Neutrophil (primary cell): ENCODE data around the gene SMOC2.
"Not testable (repeated sequence)": the region's sequence is repeated elsewhere in the genome, so short reads cannot be mapped to it uniquely, and the experiment has no call there.

Source experiments
- H3K27ac ChIP-seq: fragments of 200-600 bp; sonication (generic); 2 replicates; pipeline ENCODE4 v1.5.1; 2016; ENCODE audit warnings: mild to moderate bottlenecking, moderate library complexity
- H3K27me3 ChIP-seq: fragments of 200-600 bp; sonication (generic); 2 replicates; pipeline ENCODE4 v1.6.0; 2016; ENCODE audit warnings: mild to moderate bottlenecking
- H3K36me3 ChIP-seq: fragments of 200-600 bp; sonication (generic); 2 replicates; pipeline ENCODE4 v1.5.1; 2017
- H3K4me1 ChIP-seq, 2 experiments: fragments of 200-600 bp in 1 of 2; sonication (generic) in 1 of 2; 1 replicate in 1 of 2; 2 replicates in 1 of 2; pipeline versions ENCODE4 v1.5.1 to v1.6.1; 2013 to 2016; ENCODE audit warnings: low read depth in 1 of 2, low read length in 1 of 2, mild to moderate bottlenecking in 1 of 2, moderate library complexity in 1 of 2; ENCODE audit not compliant: control insufficient read depth in 1 of 2, insufficient read depth in 1 of 2
- H3K4me3 ChIP-seq, 2 experiments: fragments of 200-600 bp in 1 of 2; sonication (generic) in 1 of 2; 1 replicate in 1 of 2; 2 replicates in 1 of 2; pipeline ENCODE4 v1.5.1; 2013 to 2016; ENCODE audit warnings: low read depth in 1 of 2, low read length in 1 of 2, mild to moderate bottlenecking in 1 of 2, moderate library complexity in 1 of 2
- H3K9me3 ChIP-seq: fragments of 200-600 bp; sonication (generic); 2 replicates; pipeline ENCODE4 v1.5.1; 2016
- TF ChIP-seq, protein P1 (sequence below): fragments of 200-600 bp; sonication (generic); IDR thresholded peaks from 2 replicates; pipeline ENCODE4 v1.5.1; 2016; ENCODE audit warnings: antibody characterized with exemption

SMOC2 gene

DNA sequence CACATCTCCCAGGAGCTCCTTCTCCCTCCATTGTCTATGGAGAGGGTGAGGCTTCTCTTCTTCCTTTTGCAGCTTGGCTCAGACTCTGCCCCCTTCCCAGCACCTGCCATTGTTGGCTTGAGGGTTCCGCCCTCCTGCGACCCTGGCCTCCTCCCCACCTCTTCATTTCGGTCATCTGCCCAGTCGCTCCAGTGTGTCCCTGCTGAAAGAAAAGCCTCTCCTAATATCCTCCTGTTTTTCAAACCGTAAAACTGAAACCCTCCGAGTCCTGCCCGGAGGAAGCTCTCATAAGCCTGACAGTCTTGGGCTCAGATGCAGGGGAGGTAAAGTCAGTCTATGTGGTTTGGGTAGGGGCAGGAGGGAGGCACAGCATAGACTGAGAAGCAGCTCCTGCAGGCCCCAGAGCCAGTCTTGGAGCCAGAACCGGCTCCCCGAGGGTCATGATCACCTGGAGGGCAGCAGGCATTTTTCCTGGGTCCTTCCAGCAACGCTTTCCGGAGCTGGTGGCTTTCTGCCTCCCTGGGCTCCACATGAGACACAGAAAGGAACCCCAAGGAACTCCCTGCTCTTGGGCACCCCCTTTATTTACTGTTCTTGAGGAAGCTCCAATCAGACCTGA, 235.1 kb downstream of the SMOC2 start:
- Histone ChIP-seq H3K4me1 (no peaks in the 10 kb centered on the region), H3K9me3 (no peaks in the 10 kb centered on the region), H3K4me3 (no peak overlapping the region), H3K36me3 (no peaks in the 10 kb centered on the region), H3K27ac (no peak overlapping the region), H3K27me3 (no peaks in the 10 kb centered on the region)
- TF ChIP-seq, protein P1, sequence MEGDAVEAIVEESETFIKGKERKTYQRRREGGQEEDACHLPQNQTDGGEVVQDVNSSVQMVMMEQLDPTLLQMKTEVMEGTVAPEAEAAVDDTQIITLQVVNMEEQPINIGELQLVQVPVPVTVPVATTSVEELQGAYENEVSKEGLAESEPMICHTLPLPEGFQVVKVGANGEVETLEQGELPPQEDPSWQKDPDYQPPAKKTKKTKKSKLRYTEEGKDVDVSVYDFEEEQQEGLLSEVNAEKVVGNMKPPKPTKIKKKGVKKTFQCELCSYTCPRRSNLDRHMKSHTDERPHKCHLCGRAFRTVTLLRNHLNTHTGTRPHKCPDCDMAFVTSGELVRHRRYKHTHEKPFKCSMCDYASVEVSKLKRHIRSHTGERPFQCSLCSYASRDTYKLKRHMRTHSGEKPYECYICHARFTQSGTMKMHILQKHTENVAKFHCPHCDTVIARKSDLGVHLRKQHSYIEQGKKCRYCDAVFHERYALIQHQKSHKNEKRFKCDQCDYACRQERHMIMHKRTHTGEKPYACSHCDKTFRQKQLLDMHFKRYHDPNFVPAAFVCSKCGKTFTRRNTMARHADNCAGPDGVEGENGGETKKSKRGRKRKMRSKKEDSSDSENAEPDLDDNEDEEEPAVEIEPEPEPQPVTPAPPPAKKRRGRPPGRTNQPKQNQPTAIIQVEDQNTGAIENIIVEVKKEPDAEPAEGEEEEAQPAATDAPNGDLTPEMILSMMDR, result no peak

DNA sequence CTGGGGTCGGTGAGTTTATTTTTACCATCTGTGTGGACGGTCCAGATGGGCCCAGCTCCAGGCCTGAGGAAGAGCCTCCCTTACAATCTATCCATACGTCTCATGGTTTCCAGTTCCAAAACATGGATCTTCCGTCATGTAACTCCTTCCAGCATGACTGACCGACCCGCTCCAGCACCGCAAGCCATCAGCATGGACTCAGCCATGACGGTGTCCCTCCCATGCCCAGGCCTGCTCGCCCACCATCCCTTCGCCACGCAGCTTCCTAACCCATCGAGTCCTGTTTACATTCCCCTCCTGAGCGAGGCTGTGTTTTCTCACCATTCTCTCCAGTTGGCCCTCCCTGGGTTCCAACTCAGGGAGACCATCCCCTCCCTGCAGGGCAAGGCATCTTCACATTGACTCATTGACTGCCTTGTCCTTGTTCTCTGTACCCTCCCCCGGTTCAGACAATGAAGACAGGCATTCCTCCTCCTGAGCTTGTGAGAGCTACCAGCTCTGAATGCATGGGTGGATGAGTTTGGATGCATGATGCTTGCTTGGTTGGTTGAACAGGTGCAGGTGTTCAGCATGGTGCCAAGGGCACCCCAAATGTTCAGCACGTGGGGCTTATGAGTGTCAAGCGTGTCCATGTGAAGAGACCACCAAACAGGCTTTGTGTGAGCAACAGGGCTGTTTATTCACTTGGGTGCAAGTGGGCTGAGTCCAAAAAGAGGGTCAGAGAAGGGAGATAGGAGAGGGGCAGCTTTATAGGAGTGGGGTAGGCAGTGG, 235.8 kb downstream of the SMOC2 start:
- Histone ChIP-seq H3K27ac (no peak overlapping the region), H3K27me3 (no peaks in the 10 kb centered on the region), H3K4me3 (no peak overlapping the region), H3K4me1 (no peaks in the 10 kb centered on the region), H3K9me3 (no peaks in the 10 kb centered on the region), H3K36me3 (no peaks in the 10 kb centered on the region)
- TF ChIP-seq, protein P1, result no peak

DNA sequence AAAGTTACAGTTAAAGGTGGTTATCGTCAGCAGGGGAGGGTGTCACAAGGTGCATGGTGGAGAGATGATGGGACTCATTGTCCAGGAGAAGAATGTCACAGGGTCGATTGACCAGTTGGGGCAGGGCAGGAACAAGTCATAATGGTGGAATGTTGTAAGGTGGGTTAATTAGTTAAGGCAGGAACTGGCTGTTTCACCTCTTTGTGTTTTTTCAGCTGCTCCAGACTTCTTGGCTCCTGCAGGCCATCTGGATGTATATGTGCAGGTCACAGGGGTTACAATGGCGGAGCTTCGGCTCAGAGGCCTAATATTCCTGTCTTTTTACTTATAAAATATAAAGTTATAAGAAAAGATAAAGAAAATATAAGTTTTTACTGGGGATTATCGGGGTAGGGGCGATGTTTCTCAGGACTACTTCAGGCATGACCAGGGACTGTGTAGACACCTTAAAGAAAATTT, 236.4 kb downstream of the SMOC2 start:
- not testable (repeated sequence) for H3K4me3 ChIP-seq, H3K36me3 ChIP-seq, H3K27ac ChIP-seq, H3K27me3 ChIP-seq, H3K4me1 ChIP-seq, H3K9me3 ChIP-seq

DNA sequence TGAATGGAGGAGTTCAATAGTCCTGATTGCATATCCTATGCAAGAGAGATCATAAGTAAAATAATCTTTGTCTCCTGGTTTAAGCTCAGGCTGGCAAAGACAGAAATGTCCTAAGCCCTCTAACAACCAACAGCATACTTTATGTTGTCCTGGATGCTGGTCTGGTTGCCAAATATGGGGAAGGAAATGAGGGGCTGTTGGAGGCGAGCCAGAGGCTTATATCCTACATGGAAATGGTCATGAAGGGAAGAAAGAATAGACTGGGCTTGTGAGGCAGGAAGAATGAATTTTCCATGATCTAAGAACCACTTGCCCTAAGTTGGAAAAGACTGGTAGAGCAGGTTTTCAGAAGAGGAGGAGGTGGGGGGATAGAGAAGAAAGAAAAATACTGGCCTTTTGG, 237.1 kb downstream of the SMOC2 start:
- H3K9me3 ChIP-seq, result no peaks in the 10 kb centered on the region
- H3K27ac ChIP-seq, result no peak overlapping the region
- H3K27me3 ChIP-seq, result no peaks in the 10 kb centered on the region
- H3K36me3 ChIP-seq, result no peaks in the 10 kb centered on the region
- H3K4me3 ChIP-seq, result no peak overlapping the region
- no peaks in the 10 kb centered on the region for H3K4me1 ChIP-seq
- TF ChIP-seq, protein P1, result no peak

DNA sequence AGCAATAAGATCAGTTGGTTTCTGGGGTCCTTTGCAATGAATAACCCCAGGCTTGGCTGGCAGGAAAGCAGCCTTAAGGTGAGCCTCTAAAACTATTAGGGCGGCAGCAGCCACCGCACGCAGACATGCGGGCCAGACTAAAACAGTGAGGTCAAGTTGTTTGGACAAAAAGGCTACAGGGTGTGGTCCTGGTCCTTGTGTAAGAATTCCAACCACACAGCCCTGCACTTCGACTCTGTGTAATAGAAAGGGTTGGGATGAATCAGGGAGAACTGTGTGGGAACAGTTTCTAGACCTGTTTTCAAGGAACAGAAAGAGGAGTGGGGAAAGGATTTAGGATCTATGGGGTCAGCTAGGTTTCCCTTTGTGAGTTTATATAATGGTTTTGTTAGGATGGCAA, 237.6 kb downstream of the SMOC2 start:
- Histone ChIP-seq H3K27me3 (no peaks in the 10 kb centered on the region), H3K4me3 (no peak overlapping the region), H3K36me3 (no peaks in the 10 kb centered on the region)

DNA sequence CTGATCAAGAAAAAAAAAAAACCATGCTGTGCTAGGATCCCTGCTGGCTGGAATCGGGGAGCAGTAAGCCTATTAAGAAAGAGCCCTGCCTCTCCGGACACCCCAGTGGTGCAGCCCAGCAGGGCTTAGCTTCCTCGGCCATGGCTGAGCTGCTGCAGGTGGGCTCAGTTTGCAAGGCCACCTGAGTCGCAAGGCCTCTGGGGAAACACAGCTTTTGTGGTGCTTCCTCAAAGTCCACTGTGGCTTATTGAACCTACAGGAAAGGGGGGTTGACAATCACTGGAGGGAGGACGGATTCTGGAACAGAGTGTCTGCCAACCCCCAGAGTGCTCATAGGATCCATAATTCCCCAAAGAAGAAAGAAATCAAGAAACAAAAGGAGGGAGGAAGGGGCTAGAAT, 240.8 kb downstream of the SMOC2 start:
- no peaks in the 10 kb centered on the region for H3K4me1 ChIP-seq
- H3K27me3 ChIP-seq, result no peaks in the 10 kb centered on the region
- no peaks in the 10 kb centered on the region for H3K36me3 ChIP-seq
- TF ChIP-seq, protein P1, result no peak
- H3K4me3 ChIP-seq, result no peak overlapping the region
- H3K9me3 ChIP-seq, result no peaks in the 10 kb centered on the region
- H3K27ac ChIP-seq, result no peak overlapping the region

More for the DNA sequence above, 237.6 kb downstream of the SMOC2 start:
- Histone ChIP-seq H3K27ac (no peak overlapping the region), H3K4me1 (no peaks in the 10 kb centered on the region), H3K9me3 (no peaks in the 10 kb centered on the region)
- TF ChIP-seq, protein P1, result no peak
